Left ventricle myocardium inferior (tissue), 1 donor: ENCODE results near the gene NOXO1. TPM values are rescaled to one million over a fixed set of nuclear protein-coding genes. Genes with fewer than 3 reads are reported as not detected.
A peak's percentile ranks its signal among the peaks of the same experiment; 100 is the strongest.

Source experiments
- DNase-seq: peaks from one replicate; pipeline ENCODE4 v3.0.0-alpha.2; 2020
- H3K27ac ChIP-seq: fragments of 200-600 bp; replicated peaks from 2 replicates; pipeline ENCODE4 v1.8.0; 2021
- H3K27me3 ChIP-seq: fragments of 200-600 bp; 2 replicates; pipeline ENCODE4 v1.8.0; 2021; ENCODE audit warnings: low read depth
- H3K36me3 ChIP-seq: fragments of 200-600 bp; 2 replicates; pipeline ENCODE4 v1.8.0; 2021
- H3K4me1 ChIP-seq: fragments of 200-600 bp; 2 replicates; pipeline ENCODE4 v1.8.0; 2021
- H3K4me3 ChIP-seq: fragments of 200-600 bp; 2 replicates; pipeline ENCODE4 v1.8.0; 2021; ENCODE audit warnings: mild to moderate bottlenecking, moderate library complexity
- H3K9me3 ChIP-seq: fragments of 200-600 bp; replicated peaks from 2 replicates; pipeline ENCODE4 v1.8.0; 2021
- intact Hi-C: fragments of 100-400 bp; cut with micrococcal nuclease; formaldehyde crosslinking; loops from one replicate; pipeline ENCODE4 v1.11.0; 2022
- total RNA-seq: library from RNA; stranded (reverse); fragmentation: NEBNext Ultra II Directional; extraction: Animal tissue kit (Norgen Biotek cat#: 25700); gene quantifications from one replicate; pipeline ENCODE4 v1.2.1, GENCODE V29; 2021
- TF ChIP-seq, protein P1 (sequence below): fragments of 200-600 bp; IDR thresholded peaks from 2 replicates; pipeline ENCODE4 v1.8.0; 2021; ENCODE audit warnings: antibody characterized with exemption, mild to moderate bottlenecking, borderline replicate concordance
- donor health status: DM: no; HTN: yes; CAD: no; lungs with severe emphysema.

Gene NOXO1
- total RNA-seq, 1 donor from 2014 or later: not detected

DNA sequence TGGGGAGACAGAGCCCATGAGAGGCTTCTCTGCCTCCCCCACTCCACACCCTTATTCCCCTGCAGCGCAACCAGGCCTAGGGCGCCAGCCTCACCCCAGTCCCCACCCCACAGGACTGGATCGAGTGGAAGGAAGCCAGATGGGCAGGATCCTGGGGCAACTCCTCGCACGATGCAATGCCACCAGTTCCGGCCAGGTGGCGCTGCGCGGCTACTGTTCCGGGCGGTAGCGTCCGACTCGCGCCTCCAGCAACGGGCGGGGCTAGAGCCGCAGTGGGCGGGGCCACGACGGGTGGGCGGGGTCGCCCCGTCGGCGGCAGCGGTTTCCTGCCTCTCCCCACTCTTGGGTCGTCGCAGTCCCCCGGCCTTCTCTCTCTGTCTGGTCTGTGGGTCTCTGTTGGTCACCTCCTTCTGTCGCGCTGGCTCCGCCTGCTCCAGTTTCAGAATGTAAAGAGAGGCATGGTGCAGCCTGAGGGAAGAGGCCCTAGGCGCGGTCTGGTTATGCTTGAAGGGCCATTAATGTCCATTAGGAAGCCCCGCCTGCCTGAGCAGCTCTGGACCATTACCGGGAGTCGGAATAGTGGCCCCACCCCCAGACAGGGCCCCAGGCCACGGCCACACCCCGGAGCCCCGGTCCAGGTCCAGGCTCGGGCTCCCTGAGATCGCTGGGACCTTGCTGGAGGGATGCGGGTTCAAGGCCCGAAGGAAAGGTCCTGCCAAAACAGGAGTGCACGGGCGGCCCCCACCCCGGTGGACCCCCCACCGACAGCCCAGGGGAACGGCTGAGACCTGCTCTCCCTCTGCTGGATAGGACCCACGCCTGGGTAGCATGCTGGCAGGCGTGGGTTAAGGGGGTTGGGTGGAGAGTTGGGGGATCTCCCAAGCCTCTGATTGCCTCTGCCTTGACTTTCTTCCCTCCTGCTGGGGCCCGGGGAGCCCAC lies 42.1 kb upstream of the NOXO1 start:
- H3K36me3 ChIP-seq: no peaks in the 10 kb centered on the region
- peak overlapping the region; percentile 60 for H3K4me3 ChIP-seq
- peaks cover 44% of the 10 kb centered on the region for H3K27me3 ChIP-seq
- DNase-seq: peak; percentile 94
- intact Hi-C loops: loop anchor here (10.0 kb wide), 1 partner anchor 121 kb away; the partner anchor contains the start of gene RAB26
- H3K4me1 ChIP-seq: peaks cover 70% of the 10 kb centered on the region
- H3K27ac ChIP-seq: peak overlapping the region; percentile 98
- TF ChIP-seq, protein P1, sequence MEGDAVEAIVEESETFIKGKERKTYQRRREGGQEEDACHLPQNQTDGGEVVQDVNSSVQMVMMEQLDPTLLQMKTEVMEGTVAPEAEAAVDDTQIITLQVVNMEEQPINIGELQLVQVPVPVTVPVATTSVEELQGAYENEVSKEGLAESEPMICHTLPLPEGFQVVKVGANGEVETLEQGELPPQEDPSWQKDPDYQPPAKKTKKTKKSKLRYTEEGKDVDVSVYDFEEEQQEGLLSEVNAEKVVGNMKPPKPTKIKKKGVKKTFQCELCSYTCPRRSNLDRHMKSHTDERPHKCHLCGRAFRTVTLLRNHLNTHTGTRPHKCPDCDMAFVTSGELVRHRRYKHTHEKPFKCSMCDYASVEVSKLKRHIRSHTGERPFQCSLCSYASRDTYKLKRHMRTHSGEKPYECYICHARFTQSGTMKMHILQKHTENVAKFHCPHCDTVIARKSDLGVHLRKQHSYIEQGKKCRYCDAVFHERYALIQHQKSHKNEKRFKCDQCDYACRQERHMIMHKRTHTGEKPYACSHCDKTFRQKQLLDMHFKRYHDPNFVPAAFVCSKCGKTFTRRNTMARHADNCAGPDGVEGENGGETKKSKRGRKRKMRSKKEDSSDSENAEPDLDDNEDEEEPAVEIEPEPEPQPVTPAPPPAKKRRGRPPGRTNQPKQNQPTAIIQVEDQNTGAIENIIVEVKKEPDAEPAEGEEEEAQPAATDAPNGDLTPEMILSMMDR: peak; percentile 97
- no peaks in the 10 kb centered on the region for H3K9me3 ChIP-seq

DNA sequence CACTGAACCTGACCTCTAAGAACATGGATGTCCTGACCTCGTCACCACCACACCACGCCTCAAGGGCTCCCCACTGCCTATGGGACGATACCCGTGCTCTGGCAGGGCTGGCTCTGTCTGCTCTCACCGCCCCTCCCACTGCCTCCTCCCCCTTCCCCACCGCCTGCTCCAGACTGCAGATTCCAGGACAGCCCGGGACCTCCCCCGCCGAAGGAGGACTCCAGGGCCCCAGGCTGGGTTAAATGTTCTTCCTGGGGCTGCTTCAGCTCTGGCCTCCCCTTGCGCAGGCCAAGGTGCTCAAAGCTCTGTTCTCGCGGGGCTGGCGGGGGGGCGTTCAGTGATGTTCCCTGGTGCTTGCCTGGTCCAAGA lies 41.4 kb upstream of the NOXO1 start:
- TF ChIP-seq, protein P1: no peak
- H3K4me1 ChIP-seq: peaks cover 64% of the 10 kb centered on the region
- intact Hi-C loops: loop anchor here (10.0 kb wide), 1 partner anchor 122 kb away; the partner anchor contains the start of gene RAB26

DNA sequence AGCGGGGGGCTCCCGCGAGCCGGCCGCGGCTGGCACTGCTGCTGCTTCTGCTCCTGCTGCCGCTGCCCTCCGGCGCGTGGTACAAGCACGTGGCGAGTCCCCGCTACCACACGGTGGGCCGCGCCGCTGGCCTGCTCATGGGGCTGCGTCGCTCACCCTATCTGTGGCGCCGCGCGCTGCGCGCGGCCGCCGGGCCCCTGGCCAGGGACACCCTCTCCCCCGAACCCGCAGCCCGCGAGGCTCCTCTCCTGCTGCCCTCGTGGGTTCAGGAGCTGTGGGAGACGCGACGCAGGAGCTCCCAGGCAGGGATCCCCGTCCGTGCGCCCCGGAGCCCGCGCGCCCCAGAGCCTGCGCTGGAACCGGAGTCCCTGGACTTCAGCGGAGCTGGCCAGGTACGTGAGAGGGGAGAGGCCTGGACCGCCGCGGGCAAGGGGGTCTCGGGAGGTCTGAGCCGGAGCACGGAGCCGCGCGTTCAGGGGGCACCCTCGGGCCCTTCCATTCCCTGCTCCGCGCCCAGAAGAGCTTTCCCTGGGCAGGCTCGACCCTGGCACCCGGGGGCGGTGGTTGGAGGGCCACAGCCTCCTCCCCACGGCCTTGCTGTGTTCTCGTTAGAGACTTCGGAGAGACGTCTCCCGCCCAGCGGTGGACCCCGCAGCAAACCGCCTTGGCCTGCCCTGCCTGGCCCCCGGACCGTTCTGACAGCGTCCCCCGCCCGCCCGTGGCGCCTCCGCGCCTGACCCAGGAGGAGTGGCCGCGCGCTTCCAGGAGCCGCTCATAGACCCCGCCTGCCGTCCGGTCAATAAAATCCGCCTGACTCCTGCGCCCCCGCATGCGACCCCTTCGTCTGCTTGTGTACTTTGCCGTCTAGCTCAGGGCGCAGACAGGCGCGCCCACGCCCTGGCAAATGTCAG lies 38.9 kb upstream of the NOXO1 start:
- H3K4me3 ChIP-seq: peak overlapping the region; percentile 29
- DNase-seq: no peak
- H3K4me1 ChIP-seq: peaks cover 41% of the 10 kb centered on the region
- TF ChIP-seq, protein P1: no peak
- no peaks in the 10 kb centered on the region for H3K9me3 ChIP-seq
- H3K27ac ChIP-seq: no peak overlapping the region
- H3K27me3 ChIP-seq: peaks cover 63% of the 10 kb centered on the region
- intact Hi-C loops: loop anchor here (10.0 kb wide), 1 partner anchor 125 kb away; the partner anchor contains the start of gene RAB26
- H3K36me3 ChIP-seq: no peaks in the 10 kb centered on the region

More for the DNA sequence above, 41.4 kb upstream of the NOXO1 start:
- Histone ChIP-seq H3K27ac (peak overlapping the region; percentile 98), H3K27me3 (peaks cover 50% of the 10 kb centered on the region), H3K4me3 (peak overlapping the region; percentile 60), H3K9me3 (no peaks in the 10 kb centered on the region), H3K36me3 (no peaks in the 10 kb centered on the region)
- DNase-seq: no peak

DNA sequence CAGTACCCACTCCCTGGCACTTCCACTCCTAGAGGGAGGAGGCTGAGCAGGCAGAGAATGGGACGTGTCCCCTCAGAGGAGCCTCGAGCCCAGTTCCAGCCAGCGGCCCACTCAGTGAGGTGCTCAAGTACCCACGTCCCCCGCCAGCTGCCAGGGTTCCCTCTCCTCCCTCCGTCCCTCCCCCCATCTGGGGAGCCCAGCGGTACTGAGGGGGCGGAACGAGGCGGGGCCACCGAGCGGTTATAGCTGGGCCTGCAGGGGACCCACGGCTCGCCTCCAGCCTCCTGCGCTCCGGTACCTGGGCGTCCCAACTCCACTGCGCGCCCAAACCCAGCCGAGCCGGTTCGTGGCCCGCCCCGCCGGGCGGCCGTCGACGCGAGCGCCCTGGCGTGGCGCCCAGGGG lies 38.2 kb upstream of the NOXO1 start, which contains the start of gene NPW:
Gene NPW (plus strand): TSS at position 268 of the 403 bp plus-strand sequence.
- Histone ChIP-seq H3K4me3 (peak within 1 kb of the TSS; percentile 29), H3K36me3 (no peaks in the 10 kb centered on the region), H3K4me1 (peaks cover 35% of the 10 kb centered on the region), H3K27ac (no peak within 1 kb of the TSS), H3K27me3 (peaks cover 63% of the 10 kb centered on the region), H3K9me3 (no peaks in the 10 kb centered on the region)
- no peak for DNase-seq
- TF ChIP-seq, protein P1: no peak
- intact Hi-C loops: no loop called here

DNA sequence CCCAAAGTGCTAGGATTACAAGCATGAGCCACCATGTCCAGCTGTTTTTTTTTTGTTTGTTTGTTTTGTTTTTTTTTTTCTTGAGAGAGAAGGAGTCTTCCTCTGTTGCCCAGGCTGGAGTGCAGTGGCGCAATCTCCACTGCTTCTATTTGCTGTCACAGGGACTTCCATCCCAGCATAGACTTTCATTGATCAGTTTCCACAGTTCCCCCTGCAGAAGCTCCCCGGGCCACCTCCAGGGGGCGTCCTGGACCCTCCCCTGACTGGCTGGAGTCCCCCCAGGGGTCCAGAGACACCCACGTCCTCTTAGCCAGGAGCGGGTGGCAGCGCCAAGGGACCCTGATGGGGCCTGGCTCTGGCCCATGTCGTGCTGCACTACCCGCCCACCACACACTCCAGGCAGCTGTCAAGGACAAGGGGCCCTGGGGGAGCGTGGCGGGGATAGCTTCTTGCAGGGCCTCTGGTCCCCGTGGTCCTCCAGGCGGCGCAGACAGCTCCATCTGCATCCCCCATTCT lies 35.2 kb upstream of the NOXO1 start:
- DNase-seq: no peak
- Histone ChIP-seq H3K27me3 (peaks cover 51% of the 10 kb centered on the region), H3K27ac (no peak overlapping the region), H3K4me3 (no peak overlapping the region), H3K9me3 (no peaks in the 10 kb centered on the region), H3K4me1 (peaks cover 15% of the 10 kb centered on the region), H3K36me3 (no peaks in the 10 kb centered on the region)
- intact Hi-C loops: no loop called here
- TF ChIP-seq, protein P1: peak; percentile 42
